Ovary (tissue), 9 donors: Measurements from ENCODE around the gene CMTM1. TPM values are rescaled to one million over a fixed set of nuclear protein-coding genes. Genes with fewer than 3 reads are reported as not detected.

Source experiments
- DNase-seq, 5 donors: peaks; one replicate each; pipeline ENCODE4 v3.0.0-alpha.2; 2019 to 2020
- H3K27ac ChIP-seq, 2 donors: fragments of 200-600 bp; one replicate each; pipeline versions ENCODE4 v1.5.1 to v1.8.0; 2019 to 2022
- H3K27me3 ChIP-seq: fragments of 200-600 bp; one replicate; pipeline ENCODE4 v1.8.0; 2022
- H3K36me3 ChIP-seq: fragments of 200-600 bp; sonication (generic); one replicate; pipeline ENCODE4 v1.5.1; 2019
- H3K4me1 ChIP-seq: one replicate; pipeline ENCODE4 v1.8.1; 2013; ENCODE audit warnings: mild to moderate bottlenecking, moderate library complexity; ENCODE audit not compliant: insufficient read depth
- H3K4me3 ChIP-seq: fragments of 200-600 bp; sonication (generic); one replicate; pipeline ENCODE4 v1.5.1; 2017
- H3K9me3 ChIP-seq, 2 donors: fragments of 200-600 bp in 1 of 2; sonication (generic) in 1 of 2; one replicate each; pipeline versions ENCODE4 v1.5.1 to v1.8.1; 2013 to 2019; ENCODE audit warnings: mild to moderate bottlenecking in 1 of 2, moderate library complexity in 1 of 2
- CTCF ChIP-seq, 3 donors: fragments of 450-650 bp in 2 of 3; fragments of 200-600 bp in 1 of 3; IDR thresholded peaks; one replicate each; pipeline versions ENCODE4 v1.5.1 to v1.8.0; 2016 to 2022; ENCODE audit warnings: antibody characterized with exemption in 3 of 3, mild to moderate bottlenecking in 1 of 3
- EP300 ChIP-seq: sonication (generic); formaldehyde crosslinking; IDR thresholded peaks from one replicate; pipeline ENCODE4 v1.6.1; 2017; ENCODE audit warnings: antibody characterized with exemption
- POLR2A ChIP-seq: fragments of 450-650 bp; IDR thresholded peaks from one replicate; pipeline ENCODE4 v1.6.1; 2017; ENCODE audit warnings: antibody characterized with exemption, mild to moderate bottlenecking, moderate library complexity
- WGBS, 3 donors: extraction: QIAGEN DNeasy Blood & Tissue Kit in 1 of 3; methylation state at CpG; one replicate each; pipeline versions ENCODE4 v1.1.5 to v1.1.7; 2013 to 2017; 5-methylcytosine and 5-hydroxymethylcytosine counted together
- intact Hi-C, 4 donors: fragments of 100-400 bp; cut with DNase I; formaldehyde crosslinking; loops; one replicate each; pipeline versions ENCODE4 v1.11.0 to v1.15.1; 2022 to 2023
- polyA plus RNA-seq, 2 donors: library from polyadenylated mRNA; stranded (reverse); fragments of 200-250 nt in 1 of 2; fragments of 350-450 nt in 1 of 2; fragmentation: Illumina TruSeq in 1 of 2; extraction: RNeasy Lipid Tissue Mini Kit (QIAGEN cat#74804) in 1 of 2; gene quantifications; one replicate each; pipeline ENCODE4 v1.2.3, GENCODE V29; 2013 to 2014
- total RNA-seq, 7 donors: library from RNA; depleted of rRNA in 2 of 7; stranded (reverse); fragments of >200 nt in 2 of 7; fragmentation: NEBNext Ultra II Directional in 3 of 7; extraction: Animal tissue kit (Norgen Biotek cat#: 25700) in 3 of 7; gene quantifications; one replicate each; pipeline versions ENCODE4 v1.1.0 to v1.2.4, GENCODE V29; 2016 to 2023
- donor health status: DM: no; HTN: no; CAD: no; lungs with moderate emphysema.
- donor health status: DM: no; HTN: no; CAD: no.
- donor health status: Bipolar disorder and iron deficiency.
- donor health status: DM: yes; HTN: yes; CAD: no.
- donor health status: DM: no; HTN: no; CAD: no.
- donor health status: DM: yes; HTN: yes; CAD: no.

The CMTM1 gene
- total and polyA plus RNA-seq, 9 donors = 0.22 to 7.1 (median 3.6) TPM

- Histone ChIP-seq H3K27ac (no peak overlapping the region), H3K4me3 (no peak overlapping the region), H3K27me3 (no peaks in the 10 kb centered on the region), H3K4me1 (peaks cover 6% of the 10 kb centered on the region), H3K36me3 (no peaks in the 10 kb centered on the region), H3K9me3 (no peaks in the 10 kb centered on the region)
- no peak for DNase-seq
- no peak for TF ChIP-seq EP300
- WGBS, 3 donors = 92 to 96% (median 95%) methylated on average over 6 of the region's 6 CpGs
- intact Hi-C loops = loop anchor here in 3 of 4 donors (5.0 to 10.0 kb wide), 3 partner anchors 37 to 70 kb away; partner anchors contain the start of gene CMTM3 (in 1 of the 3)
These were observed 11.7 kb upstream of the CMTM1 start for GRCh38 chr16:66554495-66554894.

- no peak for DNase-seq
- TF ChIP-seq EP300 (no peak), POLR2A (no peak), CTCF (IDR thresholded peaks at IDR 0.05) (no peak)
- Histone ChIP-seq H3K27me3 (no peaks in the 10 kb centered on the region), H3K9me3 (no peaks in the 10 kb centered on the region), H3K4me1 (no peaks in the 10 kb centered on the region), H3K36me3 (no peaks in the 10 kb centered on the region), H3K27ac (no peak overlapping the region), H3K4me3 (no peak overlapping the region)
- intact Hi-C loops = loop anchor here in 1 of 4 donors (5.0 kb wide), 1 partner anchor 1788 kb away; no protein-coding TSS in a partner anchor
- 82 to 92% (median 89%) methylated on average over 1 of the region's 1 CpG for WGBS, 3 donors
These were observed 6.1 kb upstream of the CMTM1 start for GRCh38 chr16:66560107-66560506.

- Histone ChIP-seq H3K27ac (no peak overlapping the region), H3K4me3 (no peak overlapping the region), H3K4me1 (no peaks in the 10 kb centered on the region), H3K27me3 (no peaks in the 10 kb centered on the region), H3K36me3 (no peaks in the 10 kb centered on the region), H3K9me3 (no peaks in the 10 kb centered on the region)
- intact Hi-C loops = loop anchor here in 1 of 4 donors (5.0 kb wide), 1 partner anchor 1789 kb away; no protein-coding TSS in a partner anchor
- 94 to 97% (median 94%) methylated on average over 3 of the region's 3 CpGs for WGBS, 3 donors
- TF ChIP-seq EP300 (no peak), POLR2A (no peak), CTCF (IDR thresholded peaks at IDR 0.05) (no peak)
- no peak for DNase-seq
These were observed 4.7 kb upstream of the CMTM1 start for GRCh38 chr16:66561381-66562080.

GRCh38 chr16:66562409-66562808 is 3.8 kb upstream of the CMTM1 start:
- TF ChIP-seq EP300 = no peak
- no peak for TF ChIP-seq CTCF (IDR thresholded peaks at IDR 0.05)
- TF ChIP-seq POLR2A = no peak

GRCh38 chr16:66562986-66563385 is 3.3 kb upstream of the CMTM1 start:
- intact Hi-C loops = loop anchor here in 1 of 4 donors (5.0 kb wide), 1 partner anchor 1791 kb away; no protein-coding TSS in a partner anchor
- Histone ChIP-seq H3K4me1 (no peaks in the 10 kb centered on the region), H3K36me3 (no peaks in the 10 kb centered on the region), H3K27me3 (no peaks in the 10 kb centered on the region), H3K9me3 (no peaks in the 10 kb centered on the region), H3K27ac (no peak overlapping the region), H3K4me3 (no peak overlapping the region)
- 63 to 76% (median 75%) methylated on average over 2 of the region's 2 CpGs for WGBS, 3 donors
- TF ChIP-seq EP300 (no peak), CTCF (IDR thresholded peaks at IDR 0.05) (no peak), POLR2A (no peak)
- no peak for DNase-seq

More at GRCh38 chr16:66562409-66562808, 3.8 kb upstream of the CMTM1 start:
- Histone ChIP-seq H3K27me3 (no peaks in the 10 kb centered on the region), H3K27ac (no peak overlapping the region), H3K36me3 (no peaks in the 10 kb centered on the region), H3K4me3 (no peak overlapping the region), H3K4me1 (no peaks in the 10 kb centered on the region), H3K9me3 (no peaks in the 10 kb centered on the region)
- 84 to 89% (median 88%) methylated on average over 1 of the region's 1 CpG for WGBS, 3 donors
- intact Hi-C loops = loop anchor here in 1 of 4 donors (5.0 kb wide), 1 partner anchor 1790 kb away; no protein-coding TSS in a partner anchor
- no peak for DNase-seq
